ENCODE measurements around the gene TAGLN. TPM values are rescaled to one million over a fixed set of nuclear protein-coding genes. Genes with fewer than 3 reads are reported as not detected.
"Not testable (repeated sequence)": the region's sequence is repeated elsewhere in the genome, so short reads cannot be mapped to it uniquely, and the experiment has no call there.

The TAGLN gene
- total RNA-seq, 6 experiments from 2014 or later, result 1,668 to 2,517 (median 1,780) TPM

- Mint-ChIP-seq H3K27ac (peak overlapping the region; percentile 95), H3K4me1 (ENCODE audit: low read depth) (peaks cover 82% of the 10 kb centered on the region), H3K36me3 (ENCODE audit: low read depth) (peaks cover 37% of the 10 kb centered on the region), H3K4me3 (peak overlapping the region; percentile 93), H3K9me3 (no peaks in the 10 kb centered on the region), H3K27me3 (ENCODE audit: insufficient read depth) (peaks cover 7% of the 10 kb centered on the region)
- no peak for TF ChIP-seq CTCF (IDR thresholded peaks at IDR 0.05)
- DNase-seq, result no peak
These were observed 2.6 kb downstream of the TAGLN start for GRCh38 chr11:117201658-117202305.

GRCh38 chr11:117202386-117203068, 3.4 kb downstream of the TAGLN start:
- no peaks in the 10 kb centered on the region for H3K9me3 Mint-ChIP-seq
- H3K27me3 Mint-ChIP-seq (ENCODE audit: insufficient read depth), result peaks cover 7% of the 10 kb centered on the region
- peak overlapping the region; percentile 93 for H3K4me3 Mint-ChIP-seq
- H3K27ac Mint-ChIP-seq, result peak overlapping the region; percentile 95
- no peak for DNase-seq
- peaks cover 78% of the 10 kb centered on the region for H3K4me1 Mint-ChIP-seq (ENCODE audit: low read depth)
- no peak for TF ChIP-seq CTCF (IDR thresholded peaks at IDR 0.05)
- peaks cover 37% of the 10 kb centered on the region for H3K36me3 Mint-ChIP-seq (ENCODE audit: low read depth)

- TF ChIP-seq CTCF (IDR thresholded peaks at IDR 0.05), result no peak
- peaks cover 7% of the 10 kb centered on the region for H3K27me3 Mint-ChIP-seq (ENCODE audit: insufficient read depth)
- H3K4me3 Mint-ChIP-seq, result peak overlapping the region; percentile 93
- DNase-seq, result no peak
- peak overlapping the region; percentile 95 for H3K27ac Mint-ChIP-seq
- H3K4me1 Mint-ChIP-seq (ENCODE audit: low read depth), result peaks cover 73% of the 10 kb centered on the region
- no peaks in the 10 kb centered on the region for H3K9me3 Mint-ChIP-seq
- peaks cover 37% of the 10 kb centered on the region for H3K36me3 Mint-ChIP-seq (ENCODE audit: low read depth)
These were observed 3.9 kb downstream of the TAGLN start for GRCh38 chr11:117203069-117203407.

- TF ChIP-seq CTCF (IDR thresholded peaks at IDR 0.05), result peak; percentile 21; the same call in 1 of the 2 replicates
- H3K4me1 Mint-ChIP-seq (ENCODE audit: low read depth), result peaks cover 64% of the 10 kb centered on the region
- DNase-seq, result no peak
- peaks cover 36% of the 10 kb centered on the region for H3K36me3 Mint-ChIP-seq (ENCODE audit: low read depth)
- peaks cover 10% of the 10 kb centered on the region for H3K27me3 Mint-ChIP-seq (ENCODE audit: insufficient read depth)
- peak overlapping the region; percentile 95 for H3K27ac Mint-ChIP-seq
- no peaks in the 10 kb centered on the region for H3K9me3 Mint-ChIP-seq
- peak overlapping the region; percentile 93 for H3K4me3 Mint-ChIP-seq
These were observed 5.3 kb downstream of the TAGLN start for GRCh38 chr11:117204283-117205080.

- TF ChIP-seq CTCF (IDR thresholded peaks at IDR 0.05), result no peak
- H3K4me3 Mint-ChIP-seq, result peak overlapping the region; percentile 30; the same call in 1 of the 2 replicates
- H3K27ac Mint-ChIP-seq, result peak overlapping the region; percentile 74
- peaks cover 12% of the 10 kb centered on the region for H3K27me3 Mint-ChIP-seq (ENCODE audit: insufficient read depth)
- H3K4me1 Mint-ChIP-seq (ENCODE audit: low read depth), result peaks cover 59% of the 10 kb centered on the region
- H3K36me3 Mint-ChIP-seq (ENCODE audit: low read depth), result peaks cover 32% of the 10 kb centered on the region
- H3K9me3 Mint-ChIP-seq, result no peaks in the 10 kb centered on the region
- no peak for DNase-seq
These were observed 6.1 kb downstream of the TAGLN start for GRCh38 chr11:117205211-117205818.

- H3K27me3 Mint-ChIP-seq (ENCODE audit: insufficient read depth), result peaks cover 12% of the 10 kb centered on the region
- peak overlapping the region; percentile 78 for H3K27ac Mint-ChIP-seq
- H3K4me3 Mint-ChIP-seq, DNase-seq, H3K9me3 Mint-ChIP-seq: not testable (repeated sequence)
- peaks cover 25% of the 10 kb centered on the region for H3K36me3 Mint-ChIP-seq (ENCODE audit: low read depth)
- H3K4me1 Mint-ChIP-seq (ENCODE audit: low read depth), result peaks cover 51% of the 10 kb centered on the region
These were observed 6.9 kb downstream of the TAGLN start for GRCh38 chr11:117206111-117206510.

- not testable (repeated sequence) for DNase-seq, H3K4me3 Mint-ChIP-seq, H3K9me3 Mint-ChIP-seq, H3K27ac Mint-ChIP-seq
- peaks cover 22% of the 10 kb centered on the region for H3K36me3 Mint-ChIP-seq (ENCODE audit: low read depth)
- H3K4me1 Mint-ChIP-seq (ENCODE audit: low read depth), result peaks cover 43% of the 10 kb centered on the region
- peaks cover 15% of the 10 kb centered on the region for H3K27me3 Mint-ChIP-seq (ENCODE audit: insufficient read depth)
These were observed 7.7 kb downstream of the TAGLN start for GRCh38 chr11:117206859-117207258.

GRCh38 chr11:117207481-117207880, 8.3 kb downstream of the TAGLN start:
- H3K36me3 Mint-ChIP-seq (ENCODE audit: low read depth), result peaks cover 22% of the 10 kb centered on the region
- H3K27ac Mint-ChIP-seq, DNase-seq, H3K4me3 Mint-ChIP-seq, H3K9me3 Mint-ChIP-seq: not testable (repeated sequence)
- peaks cover 15% of the 10 kb centered on the region for H3K27me3 Mint-ChIP-seq (ENCODE audit: insufficient read depth)
- peaks cover 37% of the 10 kb centered on the region for H3K4me1 Mint-ChIP-seq (ENCODE audit: low read depth)
